ENCODE data around the gene DCAF11.

The DCAF11 gene

GRCh38 chr14:24160850-24161804 is 46.5 kb downstream of the DCAF11 start, which contains the start of gene IRF9:
IRF9 (plus strand) TSS chr14:24161265; CDS start chr14:24162145, 880 bp downstream.
- DNase-seq (ENCODE audit: low read depth in 2 of 2): peak; percentile 94 to 98

- DNase-seq (ENCODE audit: low read depth in 2 of 2): no peak
These were observed 47.5 kb downstream of the DCAF11 start for GRCh38 chr14:24162093-24162492.

GRCh38 chr14:24164518-24164991 is 50.0 kb downstream of the DCAF11 start:
- DNase-seq (ENCODE audit: low read depth in 2 of 2): no peak

- DNase-seq (ENCODE audit: low read depth in 2 of 2): no peak
These were observed 51.2 kb downstream of the DCAF11 start for GRCh38 chr14:24165785-24166184.

- DNase-seq (ENCODE audit: low read depth in 2 of 2): no peak
These were observed 53.0 kb downstream of the DCAF11 start for GRCh38 chr14:24167469-24168114.

- peak; percentile 60 to 62 for DNase-seq (ENCODE audit: low read depth in 2 of 2)
These were observed 57.1 kb downstream of the DCAF11 start, which contains the start of gene REC8 for GRCh38 chr14:24171422-24172260. REC8 (plus strand) TSS chr14:24172080; CDS start chr14:24172553, 473 bp downstream.

- no peak for DNase-seq (ENCODE audit: low read depth in 2 of 2)
These were observed 57.8 kb downstream of the DCAF11 start for GRCh38 chr14:24172261-24172860.

- DNase-seq (ENCODE audit: low read depth in 2 of 2): no peak
These were observed 58.3 kb downstream of the DCAF11 start for GRCh38 chr14:24172871-24173281.

All from stimulated activated CD4-positive, alpha-beta T cell treated with anti-CD3 and anti-CD28 coated beads, Interleukin-4, amount 100 ng/mL, for 48 hours (primary cell).